ENCODE results near the gene VPREB1.
"Not testable (repeated sequence)": the region's sequence is repeated elsewhere in the genome, so short reads cannot be mapped to it uniquely, and the experiment has no call there.

The VPREB1 gene

DNA sequence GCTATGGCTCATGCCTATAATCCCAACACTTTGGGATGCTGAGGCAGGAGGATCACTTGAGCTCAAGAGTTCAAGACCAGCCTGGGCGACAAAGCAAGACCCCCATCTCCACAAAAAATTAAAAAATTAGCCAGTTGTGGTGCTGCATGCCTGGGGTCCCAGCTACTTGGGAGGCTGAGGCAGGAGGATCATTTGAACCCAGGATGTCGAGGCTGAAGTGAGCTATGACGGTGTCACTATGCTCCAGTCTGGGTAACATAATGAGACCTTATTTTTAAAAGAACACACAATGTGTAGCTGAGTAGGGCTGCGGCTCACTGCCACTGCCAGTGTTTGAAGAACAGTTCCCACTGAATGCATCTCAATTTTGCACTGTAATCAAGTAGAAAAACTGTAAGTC is 7.1 kb upstream of the VPREB1 start:
- Histone ChIP-seq H3K4me1 (ENCODE audit: insufficient read depth, low read length) (no peaks in the 10 kb centered on the region), H3K36me3 (ENCODE audit: insufficient read depth, low read length) (no peaks in the 10 kb centered on the region), H3K27me3 (ENCODE audit: insufficient read depth, low read length) (peaks cover 99% of the 10 kb centered on the region), H3K9ac (ENCODE audit: low read depth, low read length) (no peak overlapping the region), H3K4me3 (ENCODE audit: low read length) (no peak overlapping the region), H3K9me3 (ENCODE audit: insufficient read depth, low read depth, low read length) (no peaks in the 10 kb centered on the region), H3K27ac (ENCODE audit: low read depth, low read length) (no peak overlapping the region)
- WGBS = 80% methylated on average over 4 of the region's 4 CpGs

DNA sequence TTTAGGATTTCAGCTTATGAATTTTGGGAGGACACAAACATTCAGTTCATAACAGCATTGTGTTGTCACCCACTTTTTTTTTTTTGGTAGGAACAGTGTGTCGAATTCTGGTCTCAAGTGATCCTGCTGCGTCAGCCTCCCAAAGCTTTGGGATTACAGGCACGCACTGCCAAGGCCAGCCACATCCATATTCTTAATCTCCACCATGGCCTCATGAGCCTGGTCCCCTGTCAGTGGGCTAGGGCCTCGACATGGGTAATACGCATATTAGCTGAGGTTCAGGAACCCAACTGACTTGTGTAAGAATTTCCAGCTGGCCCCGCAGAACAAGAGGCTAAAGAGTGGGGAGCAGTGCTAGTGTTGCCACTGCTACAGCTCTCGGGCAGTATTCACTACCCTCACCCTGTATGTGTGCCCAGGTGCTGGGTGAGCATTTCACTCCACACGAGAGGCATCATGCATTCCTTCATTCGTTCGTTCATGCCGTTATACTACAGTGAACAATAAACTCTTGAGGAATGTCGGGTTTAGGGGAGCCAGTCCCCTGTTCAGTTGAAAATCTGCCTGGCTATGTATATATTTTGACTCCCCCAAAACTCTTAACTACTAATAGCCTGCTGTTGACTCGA is 5.2 kb upstream of the VPREB1 start:
- Histone ChIP-seq H3K9me3 (ENCODE audit: insufficient read depth, low read depth, low read length) (no peaks in the 10 kb centered on the region), H3K4me1 (ENCODE audit: insufficient read depth, low read length) (no peaks in the 10 kb centered on the region), H3K27me3 (ENCODE audit: insufficient read depth, low read length) (peaks cover 99% of the 10 kb centered on the region), H3K27ac (ENCODE audit: low read depth, low read length) (no peak overlapping the region), H3K9ac (ENCODE audit: low read depth, low read length) (no peak overlapping the region), H3K4me3 (ENCODE audit: low read length) (no peak overlapping the region), H3K36me3 (ENCODE audit: insufficient read depth, low read length) (no peaks in the 10 kb centered on the region)
- WGBS = 84% methylated on average over 12 of the region's 13 CpGs

DNA sequence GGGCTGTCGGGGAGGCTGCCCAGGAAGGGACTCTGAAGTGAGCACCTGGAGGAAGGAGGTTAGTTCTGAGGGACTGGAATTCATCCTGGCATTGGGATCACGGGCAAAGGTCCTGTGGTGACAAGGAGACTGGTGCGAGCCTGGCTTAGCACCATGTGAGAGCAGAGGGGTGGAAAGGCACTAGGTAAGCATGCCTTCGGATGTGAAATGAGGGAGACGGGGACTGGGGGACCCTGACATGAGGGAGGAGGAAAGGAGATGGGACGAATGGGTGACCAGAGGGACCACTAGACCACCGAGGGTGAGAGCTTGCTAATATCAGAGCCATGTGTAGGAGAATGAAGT is 3.1 kb upstream of the VPREB1 start:
- Histone ChIP-seq H3K4me3 (ENCODE audit: low read length) (no peak overlapping the region), H3K36me3 (ENCODE audit: insufficient read depth, low read length) (no peaks in the 10 kb centered on the region), H3K9me3 (ENCODE audit: insufficient read depth, low read depth, low read length) (no peaks in the 10 kb centered on the region), H3K4me1 (ENCODE audit: insufficient read depth, low read length) (no peaks in the 10 kb centered on the region), H3K9ac (ENCODE audit: low read depth, low read length) (no peak overlapping the region), H3K27me3 (ENCODE audit: insufficient read depth, low read length) (peaks cover 99% of the 10 kb centered on the region), H3K27ac (ENCODE audit: low read depth, low read length) (no peak overlapping the region)
- WGBS = 82% methylated on average over 7 of the region's 7 CpGs

DNA sequence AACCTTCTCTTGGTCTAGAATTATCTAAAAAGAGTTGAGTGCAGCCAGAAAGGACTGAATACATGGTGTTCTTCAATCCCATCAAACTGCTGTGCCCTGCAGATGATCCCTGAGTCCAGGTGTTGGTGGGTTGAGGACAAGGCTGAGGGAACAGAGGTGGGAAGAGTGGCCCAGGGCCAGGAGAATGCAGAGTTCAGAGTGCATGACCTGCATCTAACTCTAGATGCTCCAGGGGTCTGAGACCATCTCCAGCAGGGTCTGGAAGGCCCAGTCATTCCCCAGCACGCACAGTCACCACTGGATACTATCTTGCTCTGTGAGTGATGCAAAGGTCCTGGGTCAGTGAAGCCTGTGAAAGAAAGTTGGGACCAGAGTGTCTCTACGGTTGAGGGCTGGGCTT is 2.1 kb upstream of the VPREB1 start:
- Histone ChIP-seq H3K36me3 (ENCODE audit: insufficient read depth, low read length) (no peaks in the 10 kb centered on the region), H3K27me3 (ENCODE audit: insufficient read depth, low read length) (peaks cover 99% of the 10 kb centered on the region), H3K9ac (ENCODE audit: low read depth, low read length) (no peak overlapping the region), H3K4me1 (ENCODE audit: insufficient read depth, low read length) (no peaks in the 10 kb centered on the region), H3K27ac (ENCODE audit: low read depth, low read length) (no peak overlapping the region), H3K4me3 (ENCODE audit: low read length) (no peak overlapping the region), H3K9me3 (ENCODE audit: insufficient read depth, low read depth, low read length) (no peaks in the 10 kb centered on the region)
- WGBS = 88% methylated on average over 2 of the region's 2 CpGs

DNA sequence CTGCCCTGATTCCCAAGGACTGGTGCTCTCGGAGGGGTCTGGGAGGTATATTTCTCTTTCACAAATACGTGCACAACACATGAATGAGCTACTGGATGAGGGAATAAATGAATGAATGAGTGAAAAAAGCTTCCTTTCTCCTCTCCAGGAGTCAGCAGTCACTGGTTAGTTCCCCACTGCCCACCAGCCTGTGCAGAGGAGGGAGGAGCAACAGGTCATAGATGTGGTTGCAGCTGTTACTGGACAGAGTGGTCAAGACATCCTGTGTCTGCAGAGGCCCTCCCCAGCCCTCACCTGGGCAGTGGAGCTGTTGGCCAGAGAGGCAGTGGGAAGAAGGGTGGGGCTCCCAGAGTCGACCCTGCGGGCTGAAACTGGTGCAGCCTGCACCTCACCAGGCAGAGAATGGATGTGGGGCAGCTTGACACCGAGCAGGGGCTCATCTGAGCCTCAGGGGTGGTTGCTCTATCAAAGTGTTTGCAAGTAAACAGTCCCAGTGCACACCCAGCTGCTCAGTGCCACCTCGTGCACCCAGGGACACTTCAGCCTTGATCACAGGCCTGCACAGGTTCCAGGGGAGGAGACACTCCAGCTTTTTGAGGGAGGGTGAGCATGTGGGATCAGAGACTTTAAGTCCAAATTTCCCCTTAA is 1.4 kb upstream of the VPREB1 start:
- peaks cover 99% of the 10 kb centered on the region for H3K27me3 ChIP-seq (ENCODE audit: insufficient read depth, low read length)
- no peak overlapping the region for H3K9ac ChIP-seq (ENCODE audit: low read depth, low read length)
- WGBS = 69% methylated on average over 6 of the region's 6 CpGs
- H3K36me3 ChIP-seq (ENCODE audit: insufficient read depth, low read length) = no peaks in the 10 kb centered on the region
- no peak overlapping the region for H3K27ac ChIP-seq (ENCODE audit: low read depth, low read length)
- no peaks in the 10 kb centered on the region for H3K9me3 ChIP-seq (ENCODE audit: insufficient read depth, low read depth, low read length)
- no peaks in the 10 kb centered on the region for H3K4me1 ChIP-seq (ENCODE audit: insufficient read depth, low read length)
- H3K4me3 ChIP-seq (ENCODE audit: low read length) = no peak overlapping the region

DNA sequence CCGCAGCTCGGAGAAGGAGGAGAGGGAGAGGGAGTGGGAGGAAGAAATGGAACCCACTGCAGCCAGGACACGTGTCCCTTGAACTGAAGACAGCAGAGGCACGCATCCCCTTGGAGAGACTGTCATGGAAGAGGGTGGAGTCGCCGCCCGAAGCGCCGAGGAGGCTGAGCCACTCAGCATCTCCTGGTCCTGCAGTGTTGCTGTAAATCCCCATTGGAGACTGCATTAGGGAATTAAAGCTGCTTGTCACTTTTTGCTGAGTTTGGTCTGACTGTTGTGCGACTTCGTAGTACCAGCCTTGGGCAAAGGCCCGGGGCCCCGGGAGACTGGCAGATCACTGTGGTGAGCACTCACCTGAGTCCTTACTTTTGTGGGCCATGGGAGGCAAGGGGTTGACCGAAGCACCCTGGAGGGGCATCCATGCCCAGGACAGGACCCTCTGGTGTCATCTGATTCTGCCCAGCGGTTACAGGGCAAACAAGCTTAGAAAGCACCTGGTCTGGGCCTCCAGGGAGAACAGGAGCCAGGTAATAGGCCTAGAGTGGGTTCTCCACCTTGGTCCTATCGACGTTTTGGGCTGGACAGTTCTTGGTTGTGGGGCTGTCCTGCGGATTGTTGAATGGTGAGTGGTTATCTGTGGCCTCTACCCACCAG is 797 bp downstream of the VPREB1 start:
- Histone ChIP-seq H3K27me3 (ENCODE audit: insufficient read depth, low read length) (peaks cover 100% of the 10 kb centered on the region), H3K9ac (ENCODE audit: low read depth, low read length) (no peak overlapping the region), H3K36me3 (ENCODE audit: insufficient read depth, low read length) (no peaks in the 10 kb centered on the region), H3K27ac (ENCODE audit: low read depth, low read length) (no peak overlapping the region), H3K9me3 (ENCODE audit: insufficient read depth, low read depth, low read length) (no peaks in the 10 kb centered on the region), H3K4me3 (ENCODE audit: low read length) (no peak overlapping the region), H3K4me1 (ENCODE audit: insufficient read depth, low read length) (no peaks in the 10 kb centered on the region)
- 73% methylated on average over 18 of the region's 18 CpGs for WGBS

DNA sequence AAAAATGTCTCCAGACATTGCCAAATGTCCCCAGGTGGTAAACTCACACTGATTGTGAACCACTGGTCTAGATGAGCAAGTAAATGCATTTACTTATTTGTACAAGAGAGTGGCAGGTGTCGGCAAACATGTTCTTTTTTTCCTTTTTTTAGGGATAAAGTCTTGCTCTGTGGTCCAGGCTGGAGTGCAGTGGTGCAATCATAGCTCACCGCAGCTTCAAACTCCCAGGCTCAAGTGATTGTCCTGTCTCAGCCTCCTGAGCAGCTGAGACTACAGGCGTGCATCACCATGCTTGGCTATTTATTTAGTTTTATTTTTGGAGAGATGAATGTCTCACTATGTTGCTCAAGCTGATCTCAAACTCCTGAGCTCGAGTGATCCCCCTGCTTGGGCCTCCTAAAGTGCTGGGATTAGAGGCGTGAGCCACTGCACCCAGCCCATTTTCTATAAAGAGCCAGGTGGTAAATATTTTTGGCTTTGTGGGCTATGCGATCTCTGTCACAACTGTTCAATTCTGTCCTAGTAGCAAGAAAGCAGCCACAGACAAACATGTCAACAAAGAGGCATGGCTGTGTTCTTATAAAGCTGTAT is 1.4 kb downstream of the VPREB1 start:
- Histone ChIP-seq H3K9me3 (ENCODE audit: insufficient read depth, low read depth, low read length) (no peaks in the 10 kb centered on the region), H3K9ac (ENCODE audit: low read depth, low read length) (no peak overlapping the region), H3K27me3 (ENCODE audit: insufficient read depth, low read length) (peaks cover 98% of the 10 kb centered on the region), H3K36me3 (ENCODE audit: insufficient read depth, low read length) (no peaks in the 10 kb centered on the region), H3K27ac (ENCODE audit: low read depth, low read length) (no peak overlapping the region), H3K4me1 (ENCODE audit: insufficient read depth, low read length) (no peaks in the 10 kb centered on the region), H3K4me3 (ENCODE audit: low read length) (no peak overlapping the region)
- 90% methylated on average over 6 of the region's 6 CpGs for WGBS

DNA sequence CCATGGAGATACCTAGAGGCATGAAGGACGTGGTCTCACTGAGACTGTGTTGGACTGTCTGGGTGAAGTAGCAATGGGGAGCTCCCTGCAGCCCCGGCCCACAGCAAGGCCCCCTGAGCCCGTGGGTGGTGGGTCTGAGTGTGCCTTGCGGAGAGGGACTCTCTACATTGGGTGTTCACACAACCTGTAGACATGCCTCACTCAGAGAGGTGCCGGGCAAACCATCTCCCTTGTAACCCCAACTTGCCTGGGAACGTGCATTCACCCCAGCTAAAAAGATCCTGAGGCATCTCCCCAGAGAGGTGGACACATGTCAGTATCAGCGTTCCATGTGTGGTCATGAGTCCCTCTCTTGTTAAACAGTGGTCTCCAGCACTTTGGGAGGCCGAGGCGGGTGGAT is 2.1 kb downstream of the VPREB1 start:
- WGBS = 76% methylated on average over 9 of the region's 9 CpGs
- peaks cover 92% of the 10 kb centered on the region for H3K27me3 ChIP-seq (ENCODE audit: insufficient read depth, low read length)
- H3K27ac ChIP-seq (ENCODE audit: low read depth, low read length) = no peak overlapping the region
- no peaks in the 10 kb centered on the region for H3K9me3 ChIP-seq (ENCODE audit: insufficient read depth, low read depth, low read length)
- H3K36me3 ChIP-seq (ENCODE audit: insufficient read depth, low read length) = no peaks in the 10 kb centered on the region
- H3K9ac ChIP-seq (ENCODE audit: low read depth, low read length) = no peak overlapping the region
- H3K4me1 ChIP-seq (ENCODE audit: insufficient read depth, low read length) = no peaks in the 10 kb centered on the region
- H3K4me3 ChIP-seq (ENCODE audit: low read length) = no peak overlapping the region

DNA sequence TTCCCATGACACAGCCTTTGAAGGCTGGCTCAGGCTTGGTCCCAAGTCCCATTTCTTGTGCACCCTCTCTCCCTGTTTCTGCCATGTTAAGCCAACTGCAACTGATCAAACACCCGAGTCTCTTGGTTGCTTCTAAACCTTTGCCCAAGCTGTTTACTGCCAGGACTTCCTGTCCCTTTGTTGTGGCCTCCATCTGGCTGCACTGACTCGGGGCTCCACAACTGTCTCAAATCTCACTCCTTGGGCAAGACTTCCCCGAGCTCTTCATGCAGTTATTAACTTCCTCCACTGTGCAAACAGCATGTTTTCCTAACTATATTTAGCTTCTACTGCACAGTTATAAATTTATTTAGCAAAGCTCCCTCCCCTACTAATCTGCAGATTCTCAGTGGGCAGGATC is 4.3 kb downstream of the VPREB1 start:
- H3K27me3 ChIP-seq (ENCODE audit: insufficient read depth, low read length) = peaks cover 76% of the 10 kb centered on the region
- no peaks in the 10 kb centered on the region for H3K9me3 ChIP-seq (ENCODE audit: insufficient read depth, low read depth, low read length)
- no peaks in the 10 kb centered on the region for H3K36me3 ChIP-seq (ENCODE audit: insufficient read depth, low read length)
- no peak overlapping the region for H3K27ac ChIP-seq (ENCODE audit: low read depth, low read length)
- 63% methylated on average over 3 of the region's 3 CpGs for WGBS
- no peak overlapping the region for H3K4me3 ChIP-seq (ENCODE audit: low read length)
- H3K4me1 ChIP-seq (ENCODE audit: insufficient read depth, low read length) = no peaks in the 10 kb centered on the region
- no peak overlapping the region for H3K9ac ChIP-seq (ENCODE audit: low read depth, low read length)

DNA sequence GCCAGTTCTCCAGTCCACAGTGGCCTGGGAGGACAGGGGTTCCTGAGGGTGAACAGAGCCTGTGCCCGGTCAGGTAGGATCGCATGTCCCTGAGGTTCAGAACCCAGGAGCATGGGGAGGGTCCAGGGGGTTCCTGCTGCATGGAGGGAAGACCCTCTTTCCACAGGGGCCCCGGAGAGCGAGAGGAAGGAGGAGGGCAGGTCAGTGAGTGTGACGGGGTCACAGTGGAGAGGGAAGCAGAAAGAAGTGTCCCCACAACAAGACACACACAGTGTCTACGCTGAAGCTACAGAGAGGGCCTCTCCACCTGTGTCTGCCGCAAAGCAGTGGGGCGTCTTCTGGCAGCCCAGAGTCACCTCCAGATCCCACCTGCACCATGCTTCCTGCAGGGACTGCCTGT is 6.1 kb downstream of the VPREB1 start:
- 91% methylated on average over 6 of the region's 8 CpGs for WGBS
- H3K4me3 ChIP-seq (ENCODE audit: low read length); H3K9ac ChIP-seq (ENCODE audit: low read depth, low read length); H3K9me3 ChIP-seq (ENCODE audit: insufficient read depth, low read depth, low read length); H3K27ac ChIP-seq (ENCODE audit: low read depth, low read length); H3K4me1 ChIP-seq (ENCODE audit: insufficient read depth, low read length); H3K36me3 ChIP-seq (ENCODE audit: insufficient read depth, low read length): not testable (repeated sequence)
- H3K27me3 ChIP-seq (ENCODE audit: insufficient read depth, low read length) = peaks cover 71% of the 10 kb centered on the region

DNA sequence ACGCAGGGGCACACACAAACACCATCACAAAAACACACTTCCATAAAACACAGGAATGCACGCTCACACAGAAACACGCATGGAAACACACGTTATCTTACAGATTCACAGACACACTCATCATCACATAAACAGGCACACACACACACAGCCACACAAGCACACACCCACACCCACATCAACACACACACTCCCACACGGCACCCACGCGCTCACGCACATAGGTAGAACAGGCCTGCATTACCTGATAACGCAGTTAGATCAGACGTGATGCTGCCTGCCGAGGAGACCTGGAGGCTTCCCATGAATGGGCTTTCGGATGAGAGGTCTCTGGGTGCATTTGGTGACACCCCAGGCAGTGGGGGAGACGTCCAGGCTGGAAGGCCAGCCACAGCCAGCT is 11.5 kb downstream of the VPREB1 start:
- peaks cover 50% of the 10 kb centered on the region for H3K27me3 ChIP-seq (ENCODE audit: insufficient read depth, low read length)
- not testable (repeated sequence) for H3K4me3 ChIP-seq (ENCODE audit: low read length); H3K9ac ChIP-seq (ENCODE audit: low read depth, low read length); H3K4me1 ChIP-seq (ENCODE audit: insufficient read depth, low read length); H3K9me3 ChIP-seq (ENCODE audit: insufficient read depth, low read depth, low read length); H3K36me3 ChIP-seq (ENCODE audit: insufficient read depth, low read length); H3K27ac ChIP-seq (ENCODE audit: low read depth, low read length)
- 83% methylated on average over 13 of the region's 13 CpGs for WGBS

All from HUES64 (cell line).